ENCODE data around the gene PDE4B.

The PDE4B gene

DNA sequence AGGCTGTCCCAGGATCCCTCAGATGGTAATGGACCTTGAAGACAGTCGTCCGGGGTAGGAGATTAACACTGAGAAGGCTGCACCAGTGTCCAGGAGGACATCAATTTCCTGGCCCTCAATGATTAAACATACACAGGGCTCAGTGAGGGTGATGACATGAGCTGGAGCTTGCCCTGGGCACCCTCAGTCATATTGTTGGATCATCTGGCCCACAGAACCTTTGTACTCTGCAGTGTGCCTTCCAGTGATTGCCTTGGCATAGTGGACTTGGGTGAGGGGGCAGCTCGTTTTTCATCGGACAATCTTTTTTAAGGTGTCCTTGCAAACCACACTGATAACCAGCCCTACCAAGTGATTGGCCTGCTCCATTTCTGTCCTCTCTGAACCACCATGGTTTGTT is 630.1 kb downstream of the PDE4B start:
- DNase-seq (ENCODE audit: low read depth) = no peak
